Measurements from ENCODE around the gene LIMS2.

The LIMS2 gene, protein sequence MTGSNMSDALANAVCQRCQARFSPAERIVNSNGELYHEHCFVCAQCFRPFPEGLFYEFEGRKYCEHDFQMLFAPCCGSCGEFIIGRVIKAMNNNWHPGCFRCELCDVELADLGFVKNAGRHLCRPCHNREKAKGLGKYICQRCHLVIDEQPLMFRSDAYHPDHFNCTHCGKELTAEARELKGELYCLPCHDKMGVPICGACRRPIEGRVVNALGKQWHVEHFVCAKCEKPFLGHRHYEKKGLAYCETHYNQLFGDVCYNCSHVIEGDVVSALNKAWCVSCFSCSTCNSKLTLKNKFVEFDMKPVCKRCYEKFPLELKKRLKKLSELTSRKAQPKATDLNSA

DNA sequence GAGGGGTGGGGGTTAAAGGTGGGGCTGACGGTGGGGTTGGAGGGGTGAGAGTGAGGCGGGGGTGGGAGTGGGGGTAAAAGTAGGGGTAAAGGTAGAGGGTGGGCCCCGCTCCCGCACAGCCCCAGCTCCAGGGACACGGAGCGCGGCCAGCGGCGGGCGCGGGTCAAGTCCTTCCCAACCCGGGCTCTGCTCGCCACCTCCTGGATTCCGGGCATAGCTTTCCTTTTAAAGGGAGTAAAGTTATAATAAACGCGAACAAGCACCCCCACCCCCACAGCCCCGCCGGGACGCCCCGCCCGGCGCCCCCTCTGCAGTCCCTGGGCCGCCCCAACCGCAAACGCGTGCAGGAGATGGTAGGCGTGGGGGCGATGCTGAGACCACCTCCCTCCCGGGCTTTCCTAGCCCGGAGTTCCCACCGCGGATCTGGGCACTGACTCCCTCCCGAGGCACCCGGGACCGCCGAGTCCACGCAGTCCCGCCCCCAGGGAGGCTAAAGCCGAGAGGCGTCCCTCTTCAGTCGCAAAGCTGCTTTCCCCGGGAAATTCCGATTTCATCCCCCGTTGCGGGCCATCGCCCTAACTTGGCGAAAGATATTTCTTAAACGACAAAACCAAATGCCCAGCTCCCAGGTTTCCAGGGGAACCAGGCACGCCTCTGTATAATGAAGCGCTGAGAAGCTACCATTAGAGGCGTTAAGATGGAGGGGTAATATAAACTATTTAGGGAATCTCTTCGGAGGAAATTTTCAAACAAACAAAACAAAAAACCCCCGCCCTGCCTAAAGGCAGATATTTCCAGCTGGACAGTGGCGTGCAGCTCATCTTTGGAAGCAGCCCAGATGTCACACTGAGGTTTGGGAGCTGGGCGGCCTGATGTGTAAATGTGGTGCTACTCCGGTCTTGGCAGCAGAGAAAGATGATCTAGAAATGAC lies at the start of gene LIMS2:
Gene LIMS2 (minus strand): TSS at position 200 of the 931 bp plus-strand sequence. CDS start 506 bp downstream, outside the sequence.
- no peak for FAIRE-seq

DNA sequence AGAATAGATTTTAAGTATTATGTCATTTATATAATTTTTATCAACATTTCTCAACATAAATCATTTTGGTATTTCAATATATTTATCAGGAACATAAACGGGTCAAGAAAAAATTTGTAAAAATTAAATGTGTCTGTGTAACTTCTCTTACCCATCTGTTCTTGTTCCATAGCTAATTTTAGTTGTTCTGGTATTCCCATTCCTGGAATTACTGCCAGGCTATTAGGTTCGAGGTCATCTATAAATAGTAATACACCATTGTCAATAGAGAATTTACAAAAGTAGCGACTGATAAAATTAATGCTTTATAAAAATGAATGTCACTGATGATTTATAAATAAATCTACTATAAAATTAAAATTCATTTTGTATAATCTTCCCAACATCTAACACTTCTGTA lies 47.5 kb upstream of the LIMS2 start:
- peak; percentile 6 for FAIRE-seq

DNA sequence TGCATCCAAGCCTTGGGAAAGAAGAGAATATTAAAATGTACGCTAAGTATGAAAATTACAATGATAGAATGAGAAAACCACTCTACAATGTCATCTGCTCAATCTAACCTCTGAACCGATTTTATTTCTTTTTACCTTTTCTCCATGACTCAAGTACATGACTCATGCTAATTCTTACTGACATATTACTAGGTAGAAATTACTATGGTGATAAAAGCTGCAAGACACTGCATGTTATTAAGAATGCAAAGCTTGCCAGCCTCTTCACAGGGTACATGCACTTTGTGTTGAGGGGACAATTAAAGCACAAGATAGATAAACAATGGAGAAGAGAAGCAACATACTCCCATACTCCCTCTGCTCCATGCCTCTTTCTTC lies 46.6 kb upstream of the LIMS2 start:
- no peak for FAIRE-seq

DNA sequence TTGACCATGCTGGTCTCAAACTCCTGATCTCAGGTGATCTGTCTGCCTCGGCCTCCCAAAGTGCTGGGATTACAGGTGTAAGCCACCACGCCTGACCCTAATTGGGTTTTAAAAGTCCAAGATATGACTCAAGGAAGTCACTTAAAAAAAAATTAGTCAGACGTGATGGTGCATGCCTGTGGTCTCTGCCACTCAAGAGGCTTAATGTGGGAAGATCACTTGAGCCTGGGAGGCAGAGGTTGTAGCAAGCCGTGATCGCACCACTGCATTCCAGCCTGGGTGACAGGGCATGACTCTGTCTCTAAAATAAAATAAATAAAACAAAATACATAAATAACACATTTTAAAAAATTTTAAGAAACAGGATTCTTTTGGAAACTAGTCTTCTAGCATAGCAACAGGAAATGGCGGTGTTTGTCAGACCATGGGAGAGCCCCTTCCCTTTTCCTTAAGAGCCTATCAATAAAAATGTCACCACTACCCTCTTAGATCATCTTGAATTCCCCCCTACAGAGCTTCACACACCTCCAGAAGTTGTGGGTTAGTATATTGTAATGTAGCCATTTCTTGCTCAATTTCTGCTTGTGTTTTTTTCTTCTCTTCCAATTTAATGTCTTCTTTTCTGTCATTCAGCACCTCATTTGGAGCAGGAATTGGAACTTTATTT lies 46.1 kb upstream of the LIMS2 start:
- FAIRE-seq, result no peak

DNA sequence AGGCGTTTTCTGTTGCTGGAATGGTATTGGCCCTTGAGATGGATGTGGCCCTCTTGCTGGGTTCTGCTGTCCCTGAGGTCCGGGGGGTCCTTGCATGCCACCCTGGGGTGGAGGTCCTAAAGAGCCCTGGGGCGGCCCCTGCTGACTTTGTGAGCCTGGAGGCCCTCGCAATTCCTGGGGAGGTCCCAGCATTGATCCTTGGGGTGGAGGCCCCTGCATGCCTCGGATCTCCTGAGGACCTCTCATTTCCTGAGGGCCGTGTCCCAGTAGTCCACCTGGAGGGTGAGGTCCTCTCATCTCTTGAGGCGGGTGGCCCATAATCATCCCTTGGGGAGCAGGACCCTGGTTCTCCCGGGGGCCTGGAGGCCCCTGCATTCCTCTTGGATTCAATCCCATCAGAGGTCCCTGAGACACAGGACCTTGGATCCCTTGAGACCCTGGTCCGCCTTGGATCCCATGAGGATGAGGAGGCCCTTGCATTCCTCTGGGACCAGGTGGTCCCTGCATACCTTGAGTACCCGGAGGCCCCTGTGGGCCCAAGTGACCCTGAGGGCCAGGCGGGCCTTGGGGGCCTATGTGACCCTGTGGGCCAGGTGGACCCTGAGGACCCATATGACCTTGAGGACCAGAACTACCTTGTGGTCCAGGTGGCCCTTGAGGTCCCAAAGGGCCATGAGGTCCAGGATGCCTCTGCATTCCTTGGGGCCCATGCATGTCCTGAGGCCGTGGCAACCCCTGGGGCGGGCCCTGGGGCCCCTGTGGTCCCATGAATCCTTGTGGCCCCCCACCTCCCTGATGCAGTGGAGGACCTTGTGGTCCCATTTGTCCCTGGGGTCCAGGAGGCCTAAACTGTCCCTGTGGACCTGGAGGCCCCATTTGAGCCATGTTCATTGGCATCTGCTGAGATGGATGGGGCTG lies 44.2 kb upstream of the LIMS2 start:
- FAIRE-seq, result no peak

DNA sequence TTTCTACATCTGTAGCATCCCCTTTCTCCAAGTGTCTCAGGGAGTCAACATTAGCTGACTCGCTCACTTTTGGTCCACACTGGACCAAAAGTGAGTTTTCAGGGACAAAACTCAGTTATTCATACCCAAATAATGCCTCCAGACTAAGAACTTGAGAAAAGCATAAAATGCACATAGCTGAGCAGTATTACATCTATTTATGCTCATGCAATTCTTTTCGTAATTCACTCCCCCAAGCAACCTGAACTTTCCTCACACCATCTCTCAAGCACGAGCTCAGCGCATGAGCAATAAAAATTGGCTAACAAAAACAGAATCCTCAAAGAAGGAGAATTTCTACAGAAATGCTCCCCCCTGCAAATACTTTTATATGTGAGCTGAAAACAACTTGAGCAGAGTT lies 42.9 kb upstream of the LIMS2 start:
- no peak for FAIRE-seq

DNA sequence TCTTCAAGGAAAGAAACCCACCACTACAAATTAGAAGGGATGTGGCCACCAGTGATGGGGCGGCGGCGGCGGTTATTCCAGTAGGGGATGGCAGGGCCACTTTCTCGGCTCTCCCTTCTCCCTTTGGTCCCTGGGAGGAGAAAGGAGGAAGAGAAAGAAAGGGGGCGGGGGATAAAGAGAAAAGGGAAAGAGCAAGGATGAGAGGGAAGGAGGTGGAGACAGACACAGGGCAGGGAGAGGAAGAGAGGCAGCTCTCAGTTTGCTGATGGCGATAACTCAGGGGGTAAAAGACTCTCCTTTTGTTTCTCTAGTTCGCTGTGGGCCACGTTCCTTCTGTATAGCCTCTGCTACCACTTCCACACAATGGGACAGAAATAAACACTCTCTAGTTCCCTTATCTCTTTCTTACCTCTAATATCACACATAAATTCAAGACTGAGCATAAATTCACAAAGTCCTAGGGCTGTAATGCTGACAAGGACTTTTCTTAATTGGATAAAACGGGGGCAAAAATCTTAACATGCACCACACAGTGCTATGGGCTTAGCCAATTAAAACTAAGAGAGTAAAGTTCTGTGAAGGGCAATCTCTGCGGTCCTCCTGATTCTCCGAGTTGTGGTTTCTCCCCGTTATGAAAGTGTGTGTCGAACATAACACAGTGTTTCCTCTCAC lies 40.6 kb upstream of the LIMS2 start:
- FAIRE-seq, result no peak

DNA sequence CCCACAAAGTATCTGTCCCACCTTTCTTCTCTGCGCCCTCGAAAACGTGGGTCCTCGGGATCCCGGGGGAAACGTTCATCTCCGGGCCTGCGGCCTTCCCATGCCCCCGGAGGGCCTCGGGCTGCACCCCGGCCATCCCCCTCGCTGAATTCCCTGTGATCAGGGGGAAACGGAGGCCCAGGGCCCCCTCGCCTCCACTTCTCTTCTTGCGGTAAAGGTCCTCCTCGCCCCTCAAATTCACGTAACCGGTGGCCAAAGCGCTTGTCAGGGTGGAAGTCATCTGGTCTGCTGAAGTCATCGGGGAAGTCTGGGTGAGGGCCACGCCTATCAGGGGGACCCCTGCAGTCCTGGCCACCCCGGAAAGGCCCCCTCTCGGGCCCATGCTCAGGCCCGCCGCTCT lies 38.2 kb upstream of the LIMS2 start:
- FAIRE-seq, result no peak

DNA sequence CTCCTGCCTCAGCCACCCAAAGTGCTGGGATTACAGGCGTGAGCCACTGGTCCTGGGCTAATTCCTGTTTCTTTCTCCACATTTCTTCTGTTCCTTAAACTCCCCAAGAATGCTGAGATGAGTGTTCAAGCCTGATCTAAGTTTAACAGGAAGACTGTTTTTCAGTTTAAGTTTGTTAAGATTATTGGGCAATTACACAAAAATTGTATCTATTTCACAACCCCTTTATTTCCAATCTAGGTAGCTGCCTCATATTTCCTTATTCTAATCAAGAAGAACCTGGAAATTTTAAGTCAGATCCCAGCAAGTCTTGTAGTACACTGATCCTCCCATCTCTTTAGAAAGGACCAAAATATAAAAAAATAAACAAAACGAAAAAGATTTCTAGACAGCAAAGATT lies 37.7 kb upstream of the LIMS2 start:
- FAIRE-seq, result no peak

DNA sequence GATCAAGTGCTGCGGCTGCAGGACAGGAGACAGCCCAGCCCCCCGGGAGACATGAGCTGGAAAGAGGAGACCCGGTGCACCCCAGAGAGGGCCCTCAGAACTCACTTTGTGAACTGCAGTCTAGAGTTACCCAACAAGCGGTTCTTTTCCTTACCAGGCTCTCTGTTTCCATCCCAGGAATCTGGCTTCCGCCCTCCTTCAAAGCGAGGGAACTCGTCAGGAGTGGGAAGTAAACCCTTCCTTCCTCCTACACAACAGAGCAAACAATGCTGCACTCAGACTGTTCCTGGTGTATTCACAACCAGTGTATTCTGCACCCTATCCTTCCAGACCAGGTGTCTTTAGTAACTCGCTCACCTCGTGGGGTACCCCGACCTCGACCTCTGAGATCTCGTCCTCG lies 34.0 kb upstream of the LIMS2 start:
- no peak for FAIRE-seq

DNA sequence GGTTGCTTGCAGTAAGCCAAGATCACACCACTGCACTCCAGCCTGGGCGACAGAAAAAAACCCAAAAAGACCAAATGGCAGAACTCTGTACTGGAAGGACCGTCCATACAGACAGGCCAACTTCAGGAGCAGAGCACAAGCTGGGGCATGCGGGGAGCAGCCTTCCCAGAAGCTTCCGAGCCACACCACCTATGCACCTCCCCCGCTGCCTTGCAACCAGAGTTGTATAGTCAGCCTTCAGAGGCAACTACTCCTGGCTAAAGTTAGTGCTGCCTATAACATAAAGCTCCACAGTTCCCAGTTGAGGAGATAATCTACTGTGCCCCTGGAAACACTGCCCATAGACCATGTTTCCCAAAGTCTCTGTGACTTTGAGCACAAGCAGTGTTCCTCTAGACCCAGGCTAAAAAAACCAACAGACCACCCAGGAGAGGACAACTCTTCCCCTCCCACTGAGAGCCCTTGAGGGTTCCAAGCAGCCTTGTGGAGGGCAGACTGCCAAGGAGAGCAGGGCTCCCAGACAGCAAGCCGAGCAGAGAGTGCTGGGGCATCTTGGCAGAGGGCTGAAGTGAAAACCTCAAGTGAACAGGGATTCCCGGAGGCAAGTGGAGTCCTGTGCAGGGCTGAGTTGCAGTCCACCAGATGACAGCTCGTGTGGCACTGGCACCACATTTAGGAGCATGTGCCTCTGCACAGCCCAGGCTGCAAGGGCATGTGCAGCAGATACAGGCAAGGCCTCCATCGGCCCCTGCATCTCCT lies 32.7 kb upstream of the LIMS2 start:
- FAIRE-seq, result no peak

DNA sequence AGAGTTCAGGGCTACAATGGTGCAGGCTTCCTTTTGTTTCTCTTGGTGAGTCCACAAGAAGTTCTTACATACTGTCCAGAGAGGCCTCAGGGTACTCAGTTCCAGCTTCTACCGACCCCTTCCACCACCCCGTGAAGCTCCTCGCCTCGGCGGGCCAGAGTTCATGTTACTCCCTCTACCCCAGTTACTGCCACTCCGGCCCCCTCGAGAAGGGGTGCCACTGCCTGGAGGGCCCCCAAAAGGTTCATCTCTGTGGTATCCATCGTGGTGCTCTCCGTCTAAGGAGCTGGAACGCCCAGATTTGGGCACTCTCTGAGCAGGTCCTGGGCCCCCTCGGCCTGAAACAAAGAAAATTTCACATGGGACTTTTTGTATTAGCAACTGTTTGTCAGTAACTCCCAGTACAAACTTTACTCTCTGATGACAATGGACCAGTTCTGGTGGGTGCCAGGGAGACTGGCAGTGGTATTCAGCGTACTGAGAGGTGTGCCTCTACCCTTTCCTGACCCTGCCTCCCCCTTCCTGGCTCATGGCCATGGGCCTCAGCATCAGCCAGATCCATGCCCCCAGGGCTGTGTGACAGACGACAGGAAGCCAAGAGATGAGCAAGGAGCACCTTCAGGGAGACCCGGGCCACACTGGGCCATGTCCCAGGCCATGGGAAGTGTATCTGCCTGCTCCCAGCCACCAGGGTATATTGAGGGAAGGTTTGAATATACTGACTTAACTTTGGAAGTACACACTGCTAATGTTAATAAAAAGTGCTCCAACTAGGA lies 31.1 kb upstream of the LIMS2 start:
- no peak for FAIRE-seq

DNA sequence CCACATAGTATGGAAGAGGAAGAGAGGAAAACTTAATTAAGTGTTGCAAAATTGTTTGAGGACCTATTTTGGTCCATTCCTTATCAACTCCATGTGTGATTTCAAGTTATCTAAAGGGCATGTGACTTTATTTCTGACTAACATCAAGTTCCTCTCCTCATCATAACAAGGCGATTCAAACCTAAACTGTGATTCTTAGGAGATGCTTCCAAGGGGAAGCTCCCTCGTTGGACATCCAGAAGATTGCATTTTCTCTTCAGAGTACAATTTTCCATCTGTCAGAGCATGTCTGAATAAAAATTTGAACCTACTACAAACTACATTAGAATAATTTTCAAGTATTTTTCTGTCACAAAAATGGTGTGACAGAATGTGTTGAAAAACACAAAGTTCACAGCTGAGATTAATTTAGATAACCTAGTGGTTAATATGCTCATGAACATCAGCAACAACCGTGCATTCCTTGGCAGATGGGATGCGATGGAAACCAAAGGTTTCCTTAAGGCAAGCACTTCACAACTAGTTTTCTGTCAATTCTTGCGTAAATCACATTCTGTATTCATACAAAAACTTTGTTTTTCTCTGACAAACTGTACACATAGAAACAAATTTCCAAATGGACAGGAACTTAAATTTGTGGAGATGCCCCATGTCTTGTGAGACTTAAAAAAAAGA lies 30.2 kb upstream of the LIMS2 start:
- no peak for FAIRE-seq

DNA sequence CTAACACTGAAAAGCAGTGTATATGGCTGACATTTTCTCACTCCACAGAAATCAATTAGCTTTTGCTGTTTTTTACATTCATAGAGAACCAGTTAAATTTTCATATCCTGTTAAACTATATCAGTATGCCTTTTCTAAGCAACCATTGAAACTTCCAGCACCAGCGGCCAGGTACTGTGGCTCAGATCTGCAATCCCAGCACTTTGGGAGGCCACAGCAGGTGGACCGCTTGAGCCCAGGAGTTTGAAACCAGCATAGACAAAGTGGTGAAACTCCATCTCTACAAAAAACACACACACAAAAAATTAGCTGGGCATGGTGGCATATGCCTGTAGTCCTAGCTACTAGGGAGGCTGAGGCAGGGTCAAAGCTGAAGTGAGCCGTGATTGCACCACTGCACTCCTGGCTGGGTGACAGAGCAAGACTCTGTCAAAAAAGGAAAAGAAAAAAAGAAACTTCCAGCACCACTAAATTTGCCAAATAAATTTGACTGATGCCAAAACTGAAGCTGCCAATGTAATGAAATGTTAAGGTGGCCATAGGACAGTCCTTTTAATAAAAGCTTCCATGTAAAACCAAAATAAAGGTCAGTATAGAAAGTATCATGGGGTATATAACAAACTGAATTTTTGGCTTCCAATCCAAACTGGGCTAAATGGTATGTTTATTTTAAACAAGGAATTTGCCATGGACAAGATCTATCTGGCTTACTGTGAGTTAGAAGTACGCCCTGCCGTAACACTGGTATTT lies 29.5 kb upstream of the LIMS2 start:
- no peak for FAIRE-seq

DNA sequence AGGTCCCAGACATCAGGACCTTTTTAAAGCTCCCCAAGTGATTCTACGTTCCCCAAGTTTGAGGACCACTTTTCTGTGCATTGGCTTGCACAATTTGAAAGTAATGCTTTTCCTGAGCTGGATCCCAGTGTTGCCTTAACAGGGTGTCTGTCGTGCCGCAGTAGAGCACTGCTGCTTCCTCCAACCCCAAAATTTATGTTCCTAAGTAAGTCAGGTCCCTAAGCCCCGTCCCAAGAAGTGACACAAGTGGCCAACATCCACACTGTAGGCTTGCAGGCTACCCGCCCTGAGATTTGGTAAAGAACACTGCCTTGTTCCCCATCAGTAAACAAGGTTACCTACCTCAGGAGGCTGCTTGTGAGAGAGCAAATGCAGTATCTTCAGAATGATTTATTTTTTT lies 28.0 kb upstream of the LIMS2 start:
- FAIRE-seq, result no peak

DNA sequence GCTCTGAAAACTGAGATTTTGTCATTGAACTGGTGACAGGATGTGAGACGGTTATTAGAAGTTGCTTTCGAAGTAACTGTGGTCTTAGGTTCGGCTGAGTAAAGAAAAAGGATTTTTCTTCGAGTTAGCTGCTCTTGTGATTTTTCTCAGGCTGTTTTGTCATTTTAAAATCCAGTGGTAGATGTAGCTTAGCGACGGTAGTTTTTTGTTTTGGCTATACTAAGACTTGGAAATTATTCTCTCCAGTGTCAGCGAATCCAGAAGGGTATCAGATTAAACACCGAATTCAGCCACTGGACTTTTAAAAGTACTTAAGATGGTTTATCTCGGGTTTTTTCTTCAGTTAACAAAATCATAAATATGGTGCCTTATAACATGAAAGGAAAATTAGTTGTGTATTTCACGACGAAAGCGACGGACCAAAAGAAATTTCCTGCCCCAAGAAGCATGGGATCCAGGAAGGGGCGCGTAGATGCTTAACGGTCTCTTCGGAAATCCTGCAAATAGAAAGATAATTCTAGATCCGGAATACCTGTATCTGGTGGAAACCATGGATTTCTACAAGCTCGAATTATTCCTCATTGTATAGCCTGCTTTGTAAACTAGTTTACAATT lies 27.2 kb upstream of the LIMS2 start:
- no peak for FAIRE-seq

DNA sequence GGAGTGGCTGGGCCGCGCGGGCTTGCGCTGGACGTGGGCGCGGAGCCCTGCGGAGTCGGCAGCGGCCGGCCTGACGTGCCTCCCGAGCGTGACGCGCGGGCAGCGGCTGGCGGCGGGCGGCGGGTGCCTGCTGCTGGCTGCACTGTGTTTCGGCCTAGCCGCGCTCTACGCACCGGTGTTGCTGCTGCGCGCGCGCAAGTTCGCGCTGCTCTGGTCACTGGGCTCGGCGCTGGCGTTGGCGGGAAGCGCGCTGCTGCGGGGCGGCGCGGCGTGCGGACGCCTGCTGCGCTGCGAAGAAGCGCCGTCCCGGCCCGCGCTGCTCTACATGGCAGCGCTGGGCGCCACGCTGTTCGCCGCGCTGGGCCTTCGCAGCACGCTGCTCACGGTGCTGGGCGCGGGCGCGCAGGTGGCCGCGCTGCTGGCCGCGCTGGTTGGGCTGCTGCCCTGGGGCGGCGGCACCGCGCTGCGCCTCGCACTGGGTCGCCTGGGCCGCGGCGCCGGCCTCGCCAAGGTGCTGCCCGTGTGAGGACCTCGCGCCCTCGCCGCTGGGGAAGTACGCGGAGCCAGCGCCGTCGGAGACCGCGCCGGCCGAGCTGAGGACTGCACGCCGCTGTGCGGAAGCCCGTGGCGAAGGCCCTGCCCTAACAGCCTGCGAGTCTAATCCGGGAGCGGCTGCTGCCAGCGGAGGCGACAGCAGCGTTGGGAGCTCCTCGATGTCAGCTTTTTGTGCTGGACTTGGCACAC lies 26.5 kb upstream of the LIMS2 start:
- no peak for FAIRE-seq

DNA sequence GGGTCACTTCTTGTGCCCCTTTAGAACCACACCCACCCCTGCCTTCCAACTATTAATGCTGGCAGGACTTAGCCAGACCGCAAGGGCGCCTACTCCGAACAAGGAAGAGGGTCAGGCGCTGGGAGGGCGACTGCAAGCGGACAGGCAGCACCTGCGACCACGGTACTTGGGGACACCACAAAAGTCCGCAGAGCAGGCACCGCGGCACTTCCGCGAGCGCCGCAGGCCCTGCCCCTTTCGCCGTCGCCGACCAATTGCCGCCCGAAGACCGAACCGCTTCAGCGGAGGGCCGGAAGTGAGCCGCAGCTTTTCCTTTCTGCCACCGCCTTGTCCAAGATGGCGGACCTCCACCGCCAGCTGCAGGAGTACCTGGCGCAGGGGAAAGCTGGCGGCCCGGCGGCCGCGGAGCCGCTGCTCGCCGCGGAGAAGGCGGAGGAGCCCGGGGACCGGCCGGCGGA lies 25.9 kb upstream of the LIMS2 start, which contains the start of gene SFT2D3:
Gene SFT2D3 (plus strand): TSS at position 305 of the 458 bp plus-strand sequence. CDS start 32 bp downstream, at position 337.
- FAIRE-seq, result no peak

All from A204.1 (cell line).